SK-N-SH (cell line): ENCODE measurements around the gene PRAMEF1.

Experiments
- CTCF ChIP-seq: fragments of 200-600 bp; sonication (generic); IDR thresholded peaks from 2 replicates; pipeline ENCODE4 v1.6.1; 2017; ENCODE audit warnings: antibody characterized with exemption, mild to moderate bottlenecking, moderate library complexity
- EZH2phosphoT487 ChIP-seq: fragments of 200-600 bp; sonication (generic); IDR thresholded peaks from 2 replicates; pipeline ENCODE4 v1.6.1; 2017; ENCODE audit warnings: low read depth, mixed run types, mild to moderate bottlenecking, antibody characterized with exemption, moderate library complexity, borderline replicate concordance
- GABPA ChIP-seq: IDR thresholded peaks from 2 replicates; pipeline ENCODE4 v1.4.0; 2012; ENCODE audit warnings: low read depth, mild to moderate bottlenecking
- MAX ChIP-seq: IDR thresholded peaks from 2 replicates; pipeline ENCODE4 v1.4.0; 2012; ENCODE audit warnings: low read depth
- RAD21 ChIP-seq: IDR thresholded peaks from 2 replicates; pipeline ENCODE4 v1.6.1; 2012; ENCODE audit warnings: mild to moderate bottlenecking, low read length
- REST ChIP-seq: IDR thresholded peaks from 2 replicates; pipeline ENCODE4 v1.6.1; 2012; ENCODE audit warnings: mild to moderate bottlenecking, low read depth, low read length, moderate library complexity
- RFX5 ChIP-seq: IDR thresholded peaks from 2 replicates; pipeline ENCODE4 v1.6.1; 2012; ENCODE audit warnings: mild to moderate bottlenecking, improper control_type of control experiment, low read length
- TAF1 ChIP-seq: IDR thresholded peaks from 2 replicates; pipeline ENCODE4 v1.6.1; 2012; ENCODE audit warnings: low read depth, mild to moderate bottlenecking, low read length, moderate library complexity, borderline replicate concordance
- USF2 ChIP-seq: fragments of 150-350 bp; IDR thresholded peaks from 2 replicates; pipeline ENCODE4 v1.6.1; 2017; ENCODE audit warnings: antibody characterized with exemption, low read length, low read depth, borderline replicate concordance
- YY1 ChIP-seq: IDR thresholded peaks from 2 replicates; pipeline ENCODE4 v1.4.0; 2012; ENCODE audit warnings: low read depth, mild to moderate bottlenecking

- TF ChIP-seq CTCF (no peak), YY1 (no peak), GABPA (no peak), USF2 (no peak), RAD21 (no peak), MAX (no peak), TAF1 (no peak), REST (no peak), EZH2phosphoT487 (no peak), RFX5 (no peak)
Observed at GRCh38 chr1:12799730-12800129, 8.5 kb downstream of the PRAMEF1 start.
